Kidney epithelial cell (primary cell): ENCODE measurements around the gene MYH9. TPM values are rescaled to one million over a fixed set of nuclear protein-coding genes. Genes with fewer than 3 reads are reported as not detected.

Experiments
- DNase-seq: peaks from one replicate; pipeline ENCODE4 v3.0.0-alpha.2; 2010; ENCODE audit warnings: low read depth
- H3K27me3 ChIP-seq: 2 replicates; pipeline ENCODE4 v1.6.0; 2011; ENCODE audit warnings: low read length; ENCODE audit not compliant: control insufficient read depth, insufficient read depth
- H3K36me3 ChIP-seq: 2 replicates; pipeline ENCODE4 v1.5.1; 2011; ENCODE audit warnings: low read length; ENCODE audit not compliant: control insufficient read depth, insufficient read depth
- H3K4me3 ChIP-seq: 2 replicates; pipeline ENCODE4 v1.5.1; 2011; ENCODE audit warnings: low read depth, mild to moderate bottlenecking, control low read depth, low read length
- total RNA-seq: library from RNA; depleted of rRNA; stranded (reverse); fragments of >200 nt; gene quantifications from 2 replicates; pipeline ENCODE4 v1.2.3, GENCODE V29; 2015
- TF ChIP-seq, protein P1 (sequence below): IDR thresholded peaks from 2 replicates; pipeline ENCODE4 v1.5.1; 2011; ENCODE audit warnings: mild to moderate bottlenecking, moderate library complexity, low read length, control low read depth, inconsistent platforms; ENCODE audit not compliant: insufficient read depth, poor library complexity, severe bottlenecking

MYH9 gene
- total RNA-seq, 1 donor from 2014 or later: 1,580 TPM

DNA sequence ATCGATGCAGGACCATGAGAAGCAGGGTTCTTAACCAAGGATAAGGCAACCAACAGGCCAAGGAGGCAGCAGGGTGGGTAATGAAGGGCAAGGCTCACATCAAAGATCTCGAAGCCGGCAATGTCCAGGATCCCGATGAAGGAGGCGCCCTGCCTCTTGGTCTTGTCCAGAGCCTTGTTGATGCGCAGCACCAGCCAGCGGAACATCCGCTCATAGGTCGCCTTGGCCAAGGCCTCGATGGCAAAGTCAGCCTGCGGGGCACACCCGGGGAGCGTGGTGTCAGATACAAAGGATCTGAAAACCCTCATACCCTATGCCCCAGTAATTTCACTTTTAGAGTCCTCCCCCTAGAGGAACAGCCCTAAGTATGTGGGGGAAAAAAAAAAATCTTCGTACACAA, 71.3 kb downstream of the MYH9 start:
- TF ChIP-seq, protein P1, sequence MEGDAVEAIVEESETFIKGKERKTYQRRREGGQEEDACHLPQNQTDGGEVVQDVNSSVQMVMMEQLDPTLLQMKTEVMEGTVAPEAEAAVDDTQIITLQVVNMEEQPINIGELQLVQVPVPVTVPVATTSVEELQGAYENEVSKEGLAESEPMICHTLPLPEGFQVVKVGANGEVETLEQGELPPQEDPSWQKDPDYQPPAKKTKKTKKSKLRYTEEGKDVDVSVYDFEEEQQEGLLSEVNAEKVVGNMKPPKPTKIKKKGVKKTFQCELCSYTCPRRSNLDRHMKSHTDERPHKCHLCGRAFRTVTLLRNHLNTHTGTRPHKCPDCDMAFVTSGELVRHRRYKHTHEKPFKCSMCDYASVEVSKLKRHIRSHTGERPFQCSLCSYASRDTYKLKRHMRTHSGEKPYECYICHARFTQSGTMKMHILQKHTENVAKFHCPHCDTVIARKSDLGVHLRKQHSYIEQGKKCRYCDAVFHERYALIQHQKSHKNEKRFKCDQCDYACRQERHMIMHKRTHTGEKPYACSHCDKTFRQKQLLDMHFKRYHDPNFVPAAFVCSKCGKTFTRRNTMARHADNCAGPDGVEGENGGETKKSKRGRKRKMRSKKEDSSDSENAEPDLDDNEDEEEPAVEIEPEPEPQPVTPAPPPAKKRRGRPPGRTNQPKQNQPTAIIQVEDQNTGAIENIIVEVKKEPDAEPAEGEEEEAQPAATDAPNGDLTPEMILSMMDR: no peak
- DNase-seq: no peak
- Histone ChIP-seq H3K4me3 (no peak overlapping the region), H3K27me3 (no peaks in the 10 kb centered on the region), H3K36me3 (peaks cover 13% of the 10 kb centered on the region)

DNA sequence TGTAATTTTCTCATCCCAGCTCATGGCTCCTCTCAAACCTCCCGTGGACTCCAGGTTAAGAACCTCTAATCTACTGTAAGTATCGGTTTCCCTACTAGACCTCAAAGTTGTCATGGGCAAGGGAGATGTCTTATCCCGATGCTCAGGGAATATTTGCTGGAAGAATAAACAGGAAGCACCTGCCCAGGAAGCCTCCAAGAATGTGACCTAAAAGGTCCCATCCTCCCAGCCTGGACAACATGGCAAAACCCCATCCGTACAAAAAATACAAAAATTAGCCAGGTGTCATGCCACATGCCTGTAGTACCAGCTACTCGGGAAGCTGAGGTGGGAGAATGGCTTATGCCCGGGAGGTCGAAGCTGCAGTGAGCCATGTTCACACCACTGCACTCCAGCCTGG, 72.4 kb downstream of the MYH9 start:
- DNase-seq: no peak
- H3K36me3 ChIP-seq: peaks cover 12% of the 10 kb centered on the region
- no peaks in the 10 kb centered on the region for H3K27me3 ChIP-seq
- no peak overlapping the region for H3K4me3 ChIP-seq
- TF ChIP-seq, protein P1: no peak

DNA sequence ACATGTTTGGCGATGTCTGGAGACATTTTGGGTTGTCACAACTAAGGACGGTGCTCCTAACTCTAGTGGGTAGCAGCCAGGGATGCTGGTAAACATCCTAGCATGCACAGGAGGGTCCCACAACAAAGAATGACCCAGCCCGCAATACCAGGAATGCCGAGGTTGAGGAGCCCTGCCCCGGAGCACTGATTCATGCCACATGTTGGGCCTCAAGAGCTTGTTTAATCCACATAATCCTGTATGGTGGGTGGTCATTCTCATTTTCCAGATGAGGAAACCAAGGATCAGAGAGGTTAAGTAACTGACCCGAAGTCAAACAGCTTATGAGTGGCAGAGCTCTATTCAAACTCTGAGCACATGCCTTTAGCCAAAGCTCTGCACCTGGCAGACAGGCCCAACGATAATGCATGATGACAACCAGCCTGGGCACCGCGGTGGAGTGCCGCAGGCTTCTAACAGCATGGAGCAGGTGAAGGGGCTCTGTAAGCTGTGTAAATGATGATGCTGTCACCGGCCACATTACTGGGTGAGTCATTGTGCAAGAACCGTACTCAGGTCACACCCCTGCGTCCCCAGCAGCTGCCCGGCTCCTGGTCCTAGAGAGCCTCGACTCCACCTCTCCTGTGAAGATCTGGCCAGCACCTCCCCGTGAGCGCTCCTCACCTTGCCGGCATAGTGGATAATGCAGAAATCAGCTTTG, 76.2 kb downstream of the MYH9 start:
- Histone ChIP-seq H3K36me3 (peaks cover 10% of the 10 kb centered on the region), H3K4me3 (no peak overlapping the region), H3K27me3 (no peaks in the 10 kb centered on the region)
- TF ChIP-seq, protein P1: no peak
- DNase-seq: no peak

DNA sequence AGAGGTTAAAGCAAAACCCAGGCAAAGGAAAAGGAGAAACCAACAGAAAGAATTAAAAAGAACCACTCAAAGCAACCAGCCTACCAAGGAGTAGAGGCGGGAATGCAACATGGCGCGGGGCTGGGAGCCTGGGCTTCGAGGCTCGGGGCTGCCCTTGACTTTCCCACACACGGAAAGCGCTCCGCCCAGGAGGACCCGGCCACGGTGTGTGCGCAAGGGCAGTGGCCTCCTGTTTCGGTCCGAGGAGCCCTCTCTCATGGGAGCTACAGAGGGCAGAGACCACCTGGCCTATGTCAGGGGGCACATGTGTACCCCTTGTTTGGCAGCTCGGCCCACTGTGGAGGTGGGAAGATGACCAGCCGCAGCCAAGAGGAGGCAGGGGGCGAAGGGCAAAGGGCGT, 78.9 kb downstream of the MYH9 start:
- no peak for DNase-seq
- Histone ChIP-seq H3K36me3 (peaks cover 17% of the 10 kb centered on the region), H3K27me3 (no peaks in the 10 kb centered on the region), H3K4me3 (no peak overlapping the region)
- TF ChIP-seq, protein P1: no peak

DNA sequence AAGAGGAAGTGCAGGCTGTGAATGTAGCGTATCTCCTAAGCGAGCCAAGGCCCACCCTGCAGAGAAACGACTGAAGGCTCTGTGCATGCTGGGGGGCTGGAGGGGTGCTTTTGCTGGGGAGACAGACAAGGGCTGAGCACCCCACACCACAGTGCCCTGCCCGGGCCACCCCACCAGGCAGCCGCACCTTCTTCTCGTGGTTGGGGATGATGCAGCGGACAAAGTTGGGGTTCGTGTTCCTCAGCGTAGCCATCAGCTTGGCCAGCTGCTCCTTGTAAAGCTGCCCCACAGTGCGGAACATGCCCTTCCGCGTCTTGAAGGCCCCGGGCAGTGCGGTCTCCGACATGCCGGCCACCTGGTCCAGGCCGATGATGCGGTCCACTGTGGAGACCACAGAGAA, 81.5 kb downstream of the MYH9 start:
- TF ChIP-seq, protein P1: no peak
- Histone ChIP-seq H3K4me3 (no peak overlapping the region), H3K36me3 (peaks cover 25% of the 10 kb centered on the region), H3K27me3 (no peaks in the 10 kb centered on the region)
- DNase-seq: no peak

DNA sequence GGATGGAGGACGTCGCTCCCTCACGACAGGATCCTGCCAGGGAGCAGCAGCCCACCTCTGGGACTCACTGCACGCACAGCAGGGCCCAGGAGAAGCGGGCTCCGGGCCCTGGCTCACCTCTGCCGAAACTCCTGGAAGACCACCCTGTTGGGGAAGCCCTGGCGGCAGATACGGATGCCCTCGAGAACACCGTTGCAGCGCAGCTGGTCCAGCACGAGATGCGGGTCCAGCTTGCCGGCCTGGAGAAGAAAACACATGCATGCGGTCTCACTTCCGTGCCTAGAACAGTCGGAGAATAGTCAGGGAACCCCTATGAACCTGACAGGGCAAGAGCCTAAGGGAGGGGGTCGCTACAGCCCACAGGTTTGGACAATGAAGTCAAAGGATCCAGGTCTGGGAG, 82.0 kb downstream of the MYH9 start:
- Histone ChIP-seq H3K27me3 (no peaks in the 10 kb centered on the region), H3K36me3 (peaks cover 24% of the 10 kb centered on the region), H3K4me3 (no peak overlapping the region)
- TF ChIP-seq, protein P1: no peak
- DNase-seq: no peak
